Neural cell (in vitro differentiated cells): ENCODE data around the gene ZDHHC4. TPM values are rescaled to one million over a fixed set of nuclear protein-coding genes. Genes with fewer than 3 reads are reported as not detected.

Experiments used
- H2AFZ ChIP-seq: fragments of 200-600, 300-800 bp; sonication (generic), shearing (Covaris generic); 2 replicates; pipeline ENCODE4 v1.6.0; 2014; ENCODE audit warnings: low read depth, mild to moderate bottlenecking, antibody characterized with exemption, low read length, moderate library complexity
- H3F3A ChIP-seq: fragments of 200-600 bp; shearing (Covaris generic); 2 replicates; pipeline ENCODE4 v1.6.1; 2016; ENCODE audit warnings: mild to moderate bottlenecking, moderate library complexity, mixed read lengths, antibody characterized with exemption, low read length; ENCODE audit not compliant: insufficient read depth, poor library complexity, severe bottlenecking
- H3K27ac ChIP-seq: fragments of 200-600, 300-800 bp; sonication (generic), shearing (Covaris generic); 2 replicates; pipeline ENCODE4 v1.5.1; 2014; ENCODE audit warnings: mild to moderate bottlenecking, low read length, moderate library complexity
- H3K27me3 ChIP-seq: fragments of 300-800, 200-600 bp; sonication (generic), shearing (Covaris generic); 2 replicates; pipeline ENCODE4 v1.6.0; 2014; ENCODE audit warnings: mild to moderate bottlenecking, low read depth, low read length, moderate library complexity; ENCODE audit not compliant: insufficient read depth
- H3K36me3 ChIP-seq: fragments of 300-800, 200-600 bp; sonication (generic), shearing (Covaris generic); 2 replicates; pipeline ENCODE4 v1.5.1; 2014; ENCODE audit warnings: mild to moderate bottlenecking, antibody characterized with exemption, low read length, moderate library complexity; ENCODE audit not compliant: insufficient read depth
- H3K4me2 ChIP-seq: fragments of 300-800, 200-600 bp; sonication (generic), shearing (Covaris generic); 2 replicates; pipeline ENCODE4 v1.6.0; 2014; ENCODE audit warnings: mild to moderate bottlenecking, low read length
- H3K4me3 ChIP-seq: fragments of 300-800, 200-600 bp; sonication (generic), shearing (Covaris generic); 2 replicates; pipeline ENCODE4 v1.5.1; 2014; ENCODE audit warnings: mild to moderate bottlenecking, low read length, moderate library complexity
- H3K79me2 ChIP-seq: fragments of 200-600 bp; shearing (Covaris generic); replicated peaks from 2 replicates; pipeline ENCODE4 v1.6.0; 2014; ENCODE audit warnings: mild to moderate bottlenecking, low read length, moderate library complexity; ENCODE audit not compliant: insufficient read depth
- H3K9ac ChIP-seq: fragments of 300-800, 200-600 bp; sonication (generic), shearing (Covaris generic); 2 replicates; pipeline ENCODE4 v1.6.1; 2016; ENCODE audit warnings: mild to moderate bottlenecking, low read length, mixed read lengths
- H3K9me2 ChIP-seq: fragments of 200-600 bp; shearing (Covaris generic); 2 replicates; pipeline ENCODE4 v1.6.1; 2016; ENCODE audit warnings: mild to moderate bottlenecking, low read length, mixed read lengths; ENCODE audit not compliant: insufficient read depth
- H3K9me3 ChIP-seq: fragments of 200-600, 300-800 bp; sonication (generic), shearing (Covaris generic); 2 replicates; pipeline ENCODE4 v1.6.1; 2016; ENCODE audit warnings: mild to moderate bottlenecking, mixed run types, low read length, moderate library complexity, mixed read lengths
- H4K20me1 ChIP-seq: fragments of 200-600 bp; shearing (Covaris generic); 2 replicates; pipeline ENCODE4 v1.6.1; 2016; ENCODE audit warnings: mild to moderate bottlenecking, mixed run types; ENCODE audit not compliant: insufficient read depth
- CTCF ChIP-seq: fragments of 450-650 bp; IDR thresholded peaks from 2 replicates; pipeline ENCODE4 v1.5.1; 2014; ENCODE audit warnings: antibody characterized with exemption, mild to moderate bottlenecking, moderate library complexity; ENCODE audit not compliant: poor library complexity, severe bottlenecking
- EP300 ChIP-seq: fragments of 450-650 bp; conservative IDR thresholded peaks from 2 replicates; pipeline ENCODE4 v1.6.1; 2014; ENCODE audit warnings: antibody characterized with exemption, mild to moderate bottlenecking, moderate library complexity; ENCODE audit not compliant: poor library complexity, severe bottlenecking
- EZH2 ChIP-seq: fragments of 200-600, 300-800 bp; shearing (Covaris generic), sonication (generic); IDR thresholded peaks from 2 replicates; pipeline ENCODE4 v1.6.1; 2014; ENCODE audit warnings: antibody characterized with exemption, low read length, borderline replicate concordance, mild to moderate bottlenecking; ENCODE audit not compliant: insufficient read depth, poor library complexity, severe bottlenecking
- MXI1 ChIP-seq: fragments of 450-650 bp; conservative IDR thresholded peaks from 2 replicates; pipeline ENCODE4 v1.6.1; 2014; ENCODE audit warnings: antibody characterized with exemption, mild to moderate bottlenecking; ENCODE audit not compliant: poor library complexity, severe bottlenecking
- POLR2AphosphoS5 ChIP-seq: IDR thresholded peaks from 2 replicates; pipeline ENCODE4 v1.6.1; 2012
- RAD21 ChIP-seq: fragments of 450-650 bp; conservative IDR thresholded peaks from 2 replicates; pipeline ENCODE4 v1.6.1; 2014; ENCODE audit warnings: antibody characterized with exemption, mild to moderate bottlenecking, moderate library complexity
- SMC3 ChIP-seq: fragments of 450-650 bp; conservative IDR thresholded peaks from 2 replicates; pipeline ENCODE4 v1.6.1; 2014; ENCODE audit warnings: antibody characterized with exemption, mild to moderate bottlenecking, moderate library complexity; ENCODE audit not compliant: poor library complexity
- TAF1 ChIP-seq: IDR thresholded peaks from 2 replicates; pipeline ENCODE4 v1.6.1; 2012; ENCODE audit warnings: low read depth
- polyA plus RNA-seq: library from polyadenylated mRNA; depleted of rRNA; stranded (reverse); fragments of >200 nt; gene quantifications from 2 replicates; pipeline ENCODE4 v1.2.3, GENCODE V29; 2014
- TF ChIP-seq, protein P1 (sequence below): IDR thresholded peaks from 2 replicates; pipeline ENCODE4 v1.6.1; 2012; ENCODE audit warnings: borderline replicate concordance

ZDHHC4 gene
- polyA plus RNA-seq, 1 donor from 2014 or later = 52.2 TPM

DNA sequence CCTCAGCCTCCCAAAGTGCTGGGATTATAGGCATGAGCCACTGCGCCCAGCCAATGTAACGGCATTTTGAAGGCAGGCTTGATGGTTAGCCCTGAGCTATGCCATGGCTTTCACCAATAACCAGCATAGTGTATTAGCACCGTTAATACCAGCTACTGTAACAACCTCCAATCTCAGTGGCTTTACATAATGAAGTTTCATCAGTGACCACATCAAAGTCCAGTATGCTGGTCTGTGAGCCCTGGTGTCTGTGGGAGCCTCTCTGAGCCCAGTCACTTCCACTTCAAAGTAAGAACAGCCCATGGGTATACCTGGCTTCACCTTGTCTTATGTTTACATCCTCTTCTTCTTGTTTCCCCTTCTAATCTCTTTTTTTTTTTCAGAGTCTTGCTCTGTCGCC, 11.6 kb upstream of the ZDHHC4 start:
- no peaks in the 10 kb centered on the region for H3K9me2 ChIP-seq
- H4K20me1 ChIP-seq = no peaks in the 10 kb centered on the region
- no peak overlapping the region for H3K9ac ChIP-seq
- no peak overlapping the region for H2AFZ ChIP-seq
- no peak overlapping the region for H3K27ac ChIP-seq
- no peak overlapping the region for H3K4me2 ChIP-seq
- no peaks in the 10 kb centered on the region for H3K36me3 ChIP-seq
- TF ChIP-seq POLR2AphosphoS5 (no peak), CTCF (no peak), RAD21 (no peak), EZH2 (no peak), TAF1 (no peak), MXI1 (no peak), SMC3 (no peak), EP300 (no peak)
- TF ChIP-seq, protein P1, sequence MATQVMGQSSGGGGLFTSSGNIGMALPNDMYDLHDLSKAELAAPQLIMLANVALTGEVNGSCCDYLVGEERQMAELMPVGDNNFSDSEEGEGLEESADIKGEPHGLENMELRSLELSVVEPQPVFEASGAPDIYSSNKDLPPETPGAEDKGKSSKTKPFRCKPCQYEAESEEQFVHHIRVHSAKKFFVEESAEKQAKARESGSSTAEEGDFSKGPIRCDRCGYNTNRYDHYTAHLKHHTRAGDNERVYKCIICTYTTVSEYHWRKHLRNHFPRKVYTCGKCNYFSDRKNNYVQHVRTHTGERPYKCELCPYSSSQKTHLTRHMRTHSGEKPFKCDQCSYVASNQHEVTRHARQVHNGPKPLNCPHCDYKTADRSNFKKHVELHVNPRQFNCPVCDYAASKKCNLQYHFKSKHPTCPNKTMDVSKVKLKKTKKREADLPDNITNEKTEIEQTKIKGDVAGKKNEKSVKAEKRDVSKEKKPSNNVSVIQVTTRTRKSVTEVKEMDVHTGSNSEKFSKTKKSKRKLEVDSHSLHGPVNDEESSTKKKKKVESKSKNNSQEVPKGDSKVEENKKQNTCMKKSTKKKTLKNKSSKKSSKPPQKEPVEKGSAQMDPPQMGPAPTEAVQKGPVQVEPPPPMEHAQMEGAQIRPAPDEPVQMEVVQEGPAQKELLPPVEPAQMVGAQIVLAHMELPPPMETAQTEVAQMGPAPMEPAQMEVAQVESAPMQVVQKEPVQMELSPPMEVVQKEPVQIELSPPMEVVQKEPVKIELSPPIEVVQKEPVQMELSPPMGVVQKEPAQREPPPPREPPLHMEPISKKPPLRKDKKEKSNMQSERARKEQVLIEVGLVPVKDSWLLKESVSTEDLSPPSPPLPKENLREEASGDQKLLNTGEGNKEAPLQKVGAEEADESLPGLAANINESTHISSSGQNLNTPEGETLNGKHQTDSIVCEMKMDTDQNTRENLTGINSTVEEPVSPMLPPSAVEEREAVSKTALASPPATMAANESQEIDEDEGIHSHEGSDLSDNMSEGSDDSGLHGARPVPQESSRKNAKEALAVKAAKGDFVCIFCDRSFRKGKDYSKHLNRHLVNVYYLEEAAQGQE = no peak
- H3K4me3 ChIP-seq = no peak overlapping the region
- H3K27me3 ChIP-seq = no peaks in the 10 kb centered on the region
- no peaks in the 10 kb centered on the region for H3F3A ChIP-seq
- H3K79me2 ChIP-seq = no peaks in the 10 kb centered on the region
- H3K9me3 ChIP-seq = no peaks in the 10 kb centered on the region

GRCh38 chr7:6567886-6568285, 9.4 kb upstream of the ZDHHC4 start:
- Histone ChIP-seq H3K9ac (no peak overlapping the region), H2AFZ (no peak overlapping the region), H3K4me2 (no peak overlapping the region), H3K4me3 (no peak overlapping the region), H3K9me2 (no peaks in the 10 kb centered on the region), H3K9me3 (no peaks in the 10 kb centered on the region), H3K27me3 (no peaks in the 10 kb centered on the region), H3K79me2 (no peaks in the 10 kb centered on the region), H3K27ac (no peak overlapping the region), H4K20me1 (no peaks in the 10 kb centered on the region), H3F3A (no peaks in the 10 kb centered on the region), H3K36me3 (no peaks in the 10 kb centered on the region)
- TF ChIP-seq MXI1 (no peak), TAF1 (no peak), POLR2AphosphoS5 (no peak), CTCF (no peak)
- TF ChIP-seq, protein P1 = no peak
